NT2/D1 (cell line): ENCODE results near the gene LMX1B.

Experiments used
- DNase-seq: peaks from one replicate; pipeline ENCODE4 v3.0.0-alpha.2; 2011; ENCODE audit warnings: low read depth, low spot score
- H3K27me3 ChIP-seq: 2 replicates; pipeline ENCODE4 v1.6.0; 2011; ENCODE audit warnings: mild to moderate bottlenecking; ENCODE audit not compliant: insufficient read length, insufficient read depth
- H3K36me3 ChIP-seq: 2 replicates; pipeline ENCODE4 v1.6.1; 2011; ENCODE audit warnings: mild to moderate bottlenecking, low read length, mixed read lengths; ENCODE audit not compliant: insufficient read depth, insufficient read length
- H3K4me1 ChIP-seq: 2 replicates; pipeline ENCODE4 v1.5.1; 2011; ENCODE audit not compliant: insufficient read depth, insufficient read length
- H3K4me3 ChIP-seq: 2 replicates; pipeline ENCODE4 v1.5.1; 2011; ENCODE audit warnings: low read depth; ENCODE audit not compliant: insufficient read length
- H3K9ac ChIP-seq: 2 replicates; pipeline ENCODE4 v1.6.0; 2011; ENCODE audit warnings: low read depth; ENCODE audit not compliant: insufficient read length
- H3K9me3 ChIP-seq: 2 replicates; pipeline ENCODE4 v1.5.1; 2011; ENCODE audit warnings: mild to moderate bottlenecking, low read length; ENCODE audit not compliant: insufficient read depth
- SUZ12 ChIP-seq: IDR thresholded peaks from 2 replicates; pipeline ENCODE4 v1.6.1; 2011; ENCODE audit not compliant: insufficient read length, insufficient read depth; ENCODE audit errors: extremely low read depth
- YY1 ChIP-seq: IDR thresholded peaks from 2 replicates; pipeline ENCODE4 v1.6.1; 2011; ENCODE audit not compliant: insufficient read length, insufficient read depth
- ZNF274 ChIP-seq: IDR thresholded peaks from 2 replicates; pipeline ENCODE4 v1.6.1; 2011; ENCODE audit warnings: mild to moderate bottlenecking, low read depth, low read length

Gene LMX1B

DNA sequence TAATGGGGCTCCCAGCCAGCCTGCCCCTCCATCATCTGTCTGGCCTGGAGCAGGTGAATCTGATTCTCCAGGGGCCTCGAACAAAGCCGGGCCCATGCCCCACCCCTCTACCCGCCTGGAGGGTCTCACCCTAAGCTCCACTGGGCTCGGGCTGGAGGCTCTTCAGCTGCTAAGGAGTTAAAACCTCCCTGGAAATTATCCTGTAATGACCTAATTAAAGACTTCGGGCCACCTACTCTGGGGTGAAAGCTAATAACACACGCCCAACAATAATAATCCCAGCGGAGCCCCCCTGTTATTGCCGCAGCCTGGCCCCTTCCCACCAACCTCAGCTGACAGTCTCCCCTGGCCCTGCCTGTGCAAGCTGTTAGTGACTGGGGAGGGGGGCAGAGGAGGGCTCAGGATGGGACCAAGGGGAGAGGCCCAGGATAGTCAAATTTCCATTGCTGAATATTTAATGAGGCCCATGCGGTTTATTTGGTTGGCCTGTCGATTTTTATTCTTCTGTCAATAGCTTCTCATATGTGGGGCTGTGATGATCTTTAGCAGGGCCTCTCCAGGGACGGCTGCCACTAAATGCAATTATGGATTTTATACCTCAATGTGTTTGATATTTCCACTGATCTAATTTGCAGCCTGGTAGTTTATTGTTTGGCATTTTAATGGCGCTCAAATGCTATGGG, 25.7 kb downstream of the LMX1B start:
- H3K4me3 ChIP-seq: no peak overlapping the region
- peaks cover 100% of the 10 kb centered on the region for H3K27me3 ChIP-seq
- H3K9ac ChIP-seq: no peak overlapping the region
- DNase-seq: no peak
- H3K36me3 ChIP-seq: no peaks in the 10 kb centered on the region
- peaks cover 21% of the 10 kb centered on the region for H3K4me1 ChIP-seq
- no peaks in the 10 kb centered on the region for H3K9me3 ChIP-seq
- TF ChIP-seq ZNF274: no peak
- TF ChIP-seq SUZ12: no peak
- no peak for TF ChIP-seq YY1

DNA sequence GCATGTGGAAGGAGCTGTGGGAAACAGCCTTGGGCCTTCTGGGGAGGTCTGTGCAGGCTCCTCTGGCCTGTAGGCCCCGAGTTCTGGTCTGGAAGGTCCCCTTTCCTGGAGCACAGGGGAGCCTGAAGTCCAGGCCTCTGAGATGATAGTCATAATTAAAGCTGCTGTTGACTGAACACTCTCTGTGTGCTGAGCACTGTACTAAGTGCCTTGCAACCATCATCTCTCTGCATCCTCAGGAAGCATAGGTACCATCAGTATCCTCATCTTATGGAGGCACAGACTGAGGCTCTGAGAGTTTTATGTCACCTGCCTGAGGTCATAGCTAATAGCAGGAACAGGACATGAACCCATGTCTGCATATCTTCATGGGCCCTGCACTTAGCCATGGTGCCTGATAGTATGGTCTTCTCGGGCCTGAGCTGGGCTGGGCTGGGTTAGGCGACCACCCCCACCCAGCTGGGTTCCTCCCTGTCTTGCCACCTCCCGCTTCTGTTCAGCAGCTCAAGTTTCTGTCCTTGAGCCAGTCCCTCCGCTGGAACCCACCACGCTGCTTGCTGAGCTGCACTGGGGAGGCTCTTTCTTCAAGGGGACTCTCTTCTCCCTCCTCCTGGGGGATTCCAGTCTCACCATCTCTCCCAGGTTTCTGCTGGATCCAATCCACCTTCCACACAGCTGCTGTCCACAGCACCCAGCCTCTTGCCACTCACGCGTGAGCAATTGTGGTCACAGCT, 27.6 kb downstream of the LMX1B start:
- peaks cover 100% of the 10 kb centered on the region for H3K27me3 ChIP-seq

DNA sequence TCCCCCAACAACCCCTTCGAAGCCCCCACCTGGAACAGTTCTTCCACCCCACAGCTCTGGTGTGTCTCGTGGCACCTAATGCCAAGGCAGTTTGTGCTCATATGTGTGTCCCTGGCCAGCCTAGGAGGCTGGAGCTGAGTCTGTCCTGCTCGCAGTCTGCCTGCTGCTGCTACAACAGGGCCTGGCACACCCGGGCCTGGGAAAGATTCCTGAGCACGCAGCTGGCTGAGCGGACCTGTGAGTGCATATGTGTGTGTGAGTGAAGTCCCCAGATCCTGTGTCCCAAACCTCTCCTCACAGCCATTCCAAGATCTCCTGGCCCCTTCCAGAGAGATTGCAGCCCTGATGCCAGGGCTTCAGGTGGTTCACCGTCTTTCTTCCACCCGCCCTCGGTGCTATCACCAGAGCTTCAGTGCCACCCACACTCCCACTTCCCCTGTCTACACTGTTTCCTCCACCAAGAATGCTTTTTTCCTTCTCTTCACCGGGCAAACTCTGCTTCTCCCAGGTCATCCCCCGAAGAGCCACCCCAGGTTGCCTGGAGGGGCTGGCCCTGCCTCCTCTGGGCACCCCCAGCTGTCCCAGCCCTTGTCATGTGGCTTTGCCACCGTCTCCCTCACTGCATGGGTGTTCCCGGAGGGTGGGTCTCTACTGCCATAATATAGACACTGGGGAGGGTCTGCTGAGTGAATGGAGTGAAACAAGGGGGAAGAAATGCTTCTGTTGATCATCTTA, 28.4 kb downstream of the LMX1B start:
- H3K36me3 ChIP-seq: no peaks in the 10 kb centered on the region
- no peak overlapping the region for H3K9ac ChIP-seq
- TF ChIP-seq ZNF274 (no peak), SUZ12 (no peak), YY1 (no peak)
- no peaks in the 10 kb centered on the region for H3K9me3 ChIP-seq
- peaks cover 22% of the 10 kb centered on the region for H3K4me1 ChIP-seq
- no peak for DNase-seq
- H3K4me3 ChIP-seq: no peak overlapping the region
- peaks cover 100% of the 10 kb centered on the region for H3K27me3 ChIP-seq

More for the DNA sequence above, 27.6 kb downstream of the LMX1B start:
- Histone ChIP-seq H3K4me3 (no peak overlapping the region), H3K36me3 (no peaks in the 10 kb centered on the region), H3K9ac (no peak overlapping the region), H3K4me1 (peaks cover 22% of the 10 kb centered on the region), H3K9me3 (no peaks in the 10 kb centered on the region)
- no peak for TF ChIP-seq YY1
- TF ChIP-seq ZNF274: no peak
- TF ChIP-seq SUZ12: no peak
- DNase-seq: no peak

DNA sequence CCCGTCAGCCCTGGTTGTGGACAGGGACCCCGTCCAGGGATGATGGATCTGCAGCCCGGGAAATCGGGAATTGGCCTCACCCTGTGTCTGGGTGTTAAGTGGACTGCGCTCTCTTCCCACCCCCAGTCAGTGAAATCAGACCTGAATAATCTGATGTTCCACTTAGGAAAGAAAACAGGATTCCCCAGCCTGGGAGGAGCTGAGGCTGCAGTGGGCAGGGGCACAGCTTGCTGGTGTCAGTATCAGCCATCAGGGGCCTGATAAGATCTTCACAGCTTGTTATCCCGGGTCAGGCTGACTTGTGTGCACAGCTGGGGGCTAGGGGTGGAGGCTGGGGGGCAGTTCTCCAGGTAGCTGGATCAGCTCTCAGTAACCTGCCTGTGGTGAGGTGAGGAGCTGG, 29.1 kb downstream of the LMX1B start:
- Histone ChIP-seq H3K9ac (no peak overlapping the region), H3K36me3 (no peaks in the 10 kb centered on the region), H3K4me3 (no peak overlapping the region), H3K4me1 (peaks cover 22% of the 10 kb centered on the region), H3K27me3 (peaks cover 100% of the 10 kb centered on the region), H3K9me3 (no peaks in the 10 kb centered on the region)
- DNase-seq: no peak
- TF ChIP-seq SUZ12: no peak
- no peak for TF ChIP-seq YY1
- no peak for TF ChIP-seq ZNF274

DNA sequence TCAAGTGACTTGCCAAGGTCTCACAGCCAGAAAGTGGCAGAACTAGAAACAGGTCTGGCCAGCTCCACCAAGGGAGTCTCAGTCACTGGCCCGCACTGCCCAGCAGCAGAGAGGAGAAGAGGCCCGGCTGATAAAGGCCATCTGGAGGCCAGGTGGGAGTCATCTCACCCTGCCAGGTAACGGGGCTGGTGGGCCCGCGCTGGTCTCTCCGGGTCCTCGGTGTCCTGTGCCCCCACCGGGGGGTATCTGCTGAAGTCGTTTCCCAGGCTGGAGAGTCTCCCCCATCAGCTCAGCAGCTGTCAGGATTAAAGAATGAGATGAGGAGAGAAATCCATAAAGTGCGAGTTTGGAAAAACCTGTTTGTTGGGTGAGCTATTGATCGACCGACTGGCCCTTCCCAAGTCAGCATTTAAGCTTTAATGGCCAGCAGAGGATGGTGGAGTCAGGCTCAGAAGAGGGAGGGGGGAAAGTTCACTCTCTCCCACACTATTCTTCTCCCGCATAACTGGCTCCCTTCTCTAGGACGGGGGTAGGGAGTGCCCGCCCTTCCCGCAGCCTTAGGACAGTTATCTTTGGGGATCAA, 30.3 kb downstream of the LMX1B start:
- Histone ChIP-seq H3K27me3 (peaks cover 100% of the 10 kb centered on the region), H3K4me3 (no peak overlapping the region), H3K4me1 (peaks cover 21% of the 10 kb centered on the region), H3K36me3 (no peaks in the 10 kb centered on the region), H3K9me3 (no peaks in the 10 kb centered on the region), H3K9ac (no peak overlapping the region)
- no peak for DNase-seq
- peak; percentile 42 for TF ChIP-seq SUZ12
- no peak for TF ChIP-seq YY1
- no peak for TF ChIP-seq ZNF274

DNA sequence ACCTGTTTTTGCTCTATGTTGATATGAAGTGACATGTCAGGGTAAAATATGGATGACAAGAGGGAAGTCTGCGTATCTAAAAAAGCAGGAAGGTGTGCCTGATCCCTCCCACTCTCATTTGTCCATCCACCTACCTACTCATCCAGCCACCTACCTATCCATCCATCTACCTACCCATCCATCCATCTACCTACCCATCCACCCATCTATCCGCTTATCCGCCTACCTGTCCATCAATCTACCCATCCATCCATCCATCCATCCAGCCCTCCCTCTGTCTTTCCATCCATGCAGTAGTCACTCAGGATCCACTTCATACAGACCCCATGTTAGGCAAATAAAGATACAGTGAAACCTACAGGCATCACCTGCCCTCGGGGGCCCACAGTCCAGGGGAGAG, 32.4 kb downstream of the LMX1B start:
- H3K9ac ChIP-seq: no peak overlapping the region
- H3K9me3 ChIP-seq: no peaks in the 10 kb centered on the region
- TF ChIP-seq SUZ12 (no peak), ZNF274 (no peak), YY1 (no peak)
- H3K27me3 ChIP-seq: peaks cover 100% of the 10 kb centered on the region
- H3K36me3 ChIP-seq: no peaks in the 10 kb centered on the region
- DNase-seq: no peak
- peaks cover 21% of the 10 kb centered on the region for H3K4me1 ChIP-seq
- no peak overlapping the region for H3K4me3 ChIP-seq
